ENCODE data around the gene TYRO3.

TYRO3 gene

GRCh38 chr15:41609123-41609522, 50.1 kb downstream of the TYRO3 start:
- DNase-seq, result no peak

GRCh38 chr15:41610048-41610447, 51.0 kb downstream of the TYRO3 start:
- no peak for DNase-seq

DNA sequence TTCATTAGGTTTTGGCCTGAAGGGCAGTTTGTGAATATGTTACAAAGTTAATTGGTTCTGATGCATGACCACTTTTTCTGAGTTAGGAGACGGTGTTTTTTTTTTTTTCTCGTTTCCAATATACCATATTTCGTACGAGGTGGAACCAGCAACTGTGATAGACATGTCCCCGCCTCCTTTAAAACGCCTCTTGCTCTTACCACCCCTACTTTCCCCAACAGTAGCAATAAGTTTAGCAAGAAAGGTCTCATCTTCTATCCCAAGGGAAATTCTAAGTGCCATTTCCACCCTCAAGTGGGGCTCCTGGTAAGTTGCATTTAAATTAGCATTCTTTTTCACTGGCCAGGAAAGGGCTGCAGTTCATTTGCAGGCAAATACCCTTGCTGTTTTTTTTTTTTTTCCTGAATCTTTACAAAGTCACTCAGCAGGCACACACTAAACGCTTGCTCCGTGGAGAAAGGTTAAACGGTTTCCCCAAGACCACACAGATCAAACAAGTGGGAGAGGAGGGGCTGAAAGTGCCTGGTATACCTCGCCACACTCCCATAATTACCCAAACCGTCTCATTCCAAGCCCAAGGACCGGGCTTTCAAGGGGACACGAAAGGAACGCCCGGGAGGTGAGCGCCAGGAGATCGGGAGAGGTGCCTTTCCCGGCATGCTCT, 61.7 kb downstream of the TYRO3 start:
- DNase-seq, result no peak

DNA sequence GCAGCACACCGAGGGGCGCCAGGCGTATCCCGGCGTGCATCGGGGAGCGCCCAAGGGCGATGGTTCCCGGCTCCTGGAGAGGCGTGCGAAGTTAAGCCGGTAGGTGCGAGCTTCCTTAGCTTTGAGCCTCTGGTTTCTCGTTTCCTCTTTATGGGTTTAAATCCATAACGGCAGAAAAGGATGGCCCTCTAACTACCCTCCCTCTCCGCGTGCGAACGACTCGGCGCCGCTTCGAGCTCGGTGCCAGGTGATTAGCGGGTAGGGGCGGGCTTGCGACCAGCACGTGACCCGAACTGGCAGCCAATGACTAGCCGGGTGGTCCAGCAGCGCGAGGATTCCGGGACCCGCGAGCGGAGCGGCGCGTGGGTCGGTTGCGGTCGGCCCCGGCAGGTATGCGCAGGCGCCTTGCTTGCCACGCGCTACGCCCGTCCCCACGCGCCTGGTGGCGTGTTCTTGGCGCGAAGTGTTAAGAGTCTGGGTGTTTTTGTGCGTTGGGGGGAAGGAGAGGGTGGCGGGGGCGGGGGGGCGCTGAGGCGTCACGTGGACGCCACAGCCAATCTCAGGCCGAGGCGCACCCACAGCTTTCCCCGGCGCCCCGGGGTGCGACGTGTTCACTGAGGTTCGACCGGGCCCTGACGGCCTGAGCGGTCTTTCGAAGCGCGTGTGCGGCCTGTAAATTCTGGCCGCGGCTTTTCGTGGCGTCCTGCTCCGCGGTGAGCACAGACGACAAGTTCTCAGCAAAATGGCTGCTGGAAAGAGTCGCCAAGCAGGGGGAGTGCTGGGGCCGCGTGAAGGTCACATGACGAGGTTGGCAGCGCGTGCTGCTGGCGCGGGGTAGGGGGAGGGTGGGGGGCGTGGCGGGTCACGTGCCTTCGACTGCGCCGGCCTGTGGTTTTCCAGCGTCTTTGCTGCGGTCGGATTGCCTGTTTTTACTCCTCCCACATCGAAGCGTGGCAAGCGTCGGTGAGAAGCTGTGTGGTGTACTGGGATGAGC, 62.5 kb downstream of the TYRO3 start:
- peak; percentile 43 for DNase-seq

DNA sequence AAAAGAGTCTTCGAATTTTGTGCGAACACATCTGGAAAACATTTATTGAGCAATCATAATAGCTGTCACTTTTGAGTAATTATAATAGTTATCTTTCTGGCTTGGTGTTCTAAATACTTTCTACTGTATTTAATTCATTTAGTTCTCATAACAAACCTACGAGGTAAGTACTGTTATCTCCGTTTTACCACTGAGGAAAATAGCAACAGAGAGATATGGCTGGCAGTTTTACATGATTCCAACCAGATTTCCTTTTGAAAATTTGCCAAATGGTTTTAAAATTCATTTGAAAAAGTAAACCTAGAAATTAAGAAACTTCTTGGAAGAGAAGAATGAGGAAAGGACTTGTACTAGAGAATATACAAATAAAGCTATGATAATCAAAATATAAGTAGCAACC, 63.9 kb downstream of the TYRO3 start:
- no peak for DNase-seq

DNA sequence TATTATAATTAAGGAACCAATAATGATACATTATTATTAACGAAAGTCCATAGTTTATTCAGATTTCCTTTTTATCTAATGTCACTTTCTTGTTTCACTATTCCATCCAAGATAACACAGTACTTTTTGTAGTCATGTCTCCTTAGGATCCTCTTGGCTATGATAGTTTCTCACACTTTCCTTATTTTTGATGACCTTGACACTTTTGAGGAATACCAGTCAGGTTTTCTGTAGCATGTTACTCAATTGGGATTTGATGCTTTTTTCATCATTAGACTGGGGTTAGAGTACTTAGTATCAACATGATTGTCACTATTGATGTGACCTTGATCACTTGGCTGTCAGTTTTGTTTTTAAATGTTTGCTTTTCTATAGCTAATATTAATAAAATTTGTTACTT, 68.2 kb downstream of the TYRO3 start:
- DNase-seq, result no peak

- DNase-seq, result no peak
These were observed 70.5 kb downstream of the TYRO3 start for GRCh38 chr15:41629463-41629862.

DNA sequence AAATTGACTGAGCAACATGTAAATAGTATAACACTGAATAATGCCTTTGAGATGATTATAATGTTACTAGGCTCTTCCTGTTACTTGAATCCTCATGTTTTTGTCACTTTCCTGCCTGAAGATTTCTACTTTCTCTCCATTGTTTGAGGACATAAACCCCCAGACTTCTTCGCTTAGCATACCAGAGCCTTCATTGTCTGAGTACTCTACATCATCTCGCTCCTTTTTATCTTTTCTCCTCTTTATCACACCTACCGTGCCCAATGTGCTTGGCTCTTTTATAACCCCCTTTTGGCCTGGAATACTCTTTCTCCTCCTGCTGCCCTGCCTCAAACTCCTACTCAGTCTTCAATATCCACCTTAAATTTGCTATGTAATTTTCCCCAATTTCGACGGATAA, 70.9 kb downstream of the TYRO3 start:
- DNase-seq, result no peak

GRCh38 chr15:41630616-41631217, 71.7 kb downstream of the TYRO3 start:
- DNase-seq, result no peak

DNA sequence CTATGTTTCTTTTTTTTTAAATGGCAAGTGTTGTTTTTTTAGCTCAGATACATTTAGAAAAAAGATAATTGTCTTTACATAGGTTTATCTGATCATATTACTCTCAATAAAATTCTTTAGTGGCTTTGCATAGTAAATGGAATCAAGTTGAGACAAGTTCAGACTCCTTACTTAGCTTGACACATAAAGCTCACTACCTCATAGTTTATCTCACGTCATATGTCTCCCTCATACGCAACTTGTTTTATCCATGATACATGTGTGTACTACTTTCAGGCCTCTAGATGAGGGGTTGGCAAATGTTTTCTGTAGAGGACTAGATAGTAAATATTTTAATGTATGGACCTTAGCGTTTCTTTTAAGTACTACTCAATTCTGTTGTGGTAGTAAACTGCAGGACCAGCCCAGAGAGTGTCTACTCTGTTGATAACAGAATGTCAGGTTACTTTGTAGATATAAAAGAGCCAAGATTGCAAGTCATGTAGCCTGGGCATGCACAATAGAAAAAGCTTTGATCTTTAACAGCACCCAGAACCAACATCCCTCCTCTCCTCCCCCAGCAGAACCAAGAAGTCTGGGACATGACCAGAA, 73.0 kb downstream of the TYRO3 start:
- DNase-seq, result no peak

Measured in NCI-H2029 (cell line).